GM19467 (cell line): ENCODE measurements around the gene ZFHX3.

Experiments used
- ATAC-seq: cut with Tn5 transposase; IDR thresholded peaks from one replicate; pipeline ENCODE4 v1.9.1; 2021; ENCODE audit warnings: mild to moderate bottlenecking, moderate library complexity; ENCODE audit not compliant: unreplicated experiment

The ZFHX3 gene

GRCh38 chr16:72837846-72838585, 209.9 kb downstream of the ZFHX3 start:
- ATAC-seq: no peak

- ATAC-seq: no peak
Measured at GRCh38 chr16:72836985-72837384, 210.9 kb downstream of the ZFHX3 start.

- ATAC-seq: no peak
Measured at GRCh38 chr16:72836181-72836580, 211.7 kb downstream of the ZFHX3 start.

- no peak for ATAC-seq
Measured at GRCh38 chr16:72835086-72835485, 212.8 kb downstream of the ZFHX3 start.

- ATAC-seq: no peak
Measured at GRCh38 chr16:72834499-72834898, 213.4 kb downstream of the ZFHX3 start.

- ATAC-seq: no peak
Measured at GRCh38 chr16:72833969-72834368, 214.0 kb downstream of the ZFHX3 start.

GRCh38 chr16:72833482-72833881, 214.4 kb downstream of the ZFHX3 start:
- ATAC-seq: no peak

GRCh38 chr16:72832621-72833248, 215.2 kb downstream of the ZFHX3 start:
- peak; percentile 62 for ATAC-seq

- ATAC-seq: no peak
Measured at GRCh38 chr16:72829846-72830775, 217.8 kb downstream of the ZFHX3 start.

- no peak for ATAC-seq
Measured at GRCh38 chr16:72827866-72828265, 220.1 kb downstream of the ZFHX3 start.

GRCh38 chr16:72825912-72826621, 221.9 kb downstream of the ZFHX3 start:
- ATAC-seq: no peak

- no peak for ATAC-seq
Measured at GRCh38 chr16:72824761-72825160, 223.2 kb downstream of the ZFHX3 start.

GRCh38 chr16:72824027-72824426, 223.9 kb downstream of the ZFHX3 start:
- no peak for ATAC-seq

- ATAC-seq: no peak
Measured at GRCh38 chr16:72821185-72821950, 226.6 kb downstream of the ZFHX3 start.

- ATAC-seq: no peak
Measured at GRCh38 chr16:72819345-72819744, 228.6 kb downstream of the ZFHX3 start.

- no peak for ATAC-seq
Measured at GRCh38 chr16:72818236-72818845, 229.6 kb downstream of the ZFHX3 start.

- peak; percentile 64 for ATAC-seq
Measured at GRCh38 chr16:72815348-72816318, 232.3 kb downstream of the ZFHX3 start.

GRCh38 chr16:72814226-72814625, 233.7 kb downstream of the ZFHX3 start:
- ATAC-seq: no peak

GRCh38 chr16:72812672-72813071, 235.3 kb downstream of the ZFHX3 start:
- ATAC-seq: no peak
